ENCODE results near the gene NUDT1. TPM values are rescaled to one million over a fixed set of nuclear protein-coding genes. Genes with fewer than 3 reads are reported as not detected.
"Not testable (repeated sequence)": the region's sequence is repeated elsewhere in the genome, so short reads cannot be mapped to it uniquely, and the experiment has no call there.

NUDT1 gene
- total RNA-seq, 8 experiments from 2014 or later: 11.0 to 46.5 (median 14.7) TPM

DNA sequence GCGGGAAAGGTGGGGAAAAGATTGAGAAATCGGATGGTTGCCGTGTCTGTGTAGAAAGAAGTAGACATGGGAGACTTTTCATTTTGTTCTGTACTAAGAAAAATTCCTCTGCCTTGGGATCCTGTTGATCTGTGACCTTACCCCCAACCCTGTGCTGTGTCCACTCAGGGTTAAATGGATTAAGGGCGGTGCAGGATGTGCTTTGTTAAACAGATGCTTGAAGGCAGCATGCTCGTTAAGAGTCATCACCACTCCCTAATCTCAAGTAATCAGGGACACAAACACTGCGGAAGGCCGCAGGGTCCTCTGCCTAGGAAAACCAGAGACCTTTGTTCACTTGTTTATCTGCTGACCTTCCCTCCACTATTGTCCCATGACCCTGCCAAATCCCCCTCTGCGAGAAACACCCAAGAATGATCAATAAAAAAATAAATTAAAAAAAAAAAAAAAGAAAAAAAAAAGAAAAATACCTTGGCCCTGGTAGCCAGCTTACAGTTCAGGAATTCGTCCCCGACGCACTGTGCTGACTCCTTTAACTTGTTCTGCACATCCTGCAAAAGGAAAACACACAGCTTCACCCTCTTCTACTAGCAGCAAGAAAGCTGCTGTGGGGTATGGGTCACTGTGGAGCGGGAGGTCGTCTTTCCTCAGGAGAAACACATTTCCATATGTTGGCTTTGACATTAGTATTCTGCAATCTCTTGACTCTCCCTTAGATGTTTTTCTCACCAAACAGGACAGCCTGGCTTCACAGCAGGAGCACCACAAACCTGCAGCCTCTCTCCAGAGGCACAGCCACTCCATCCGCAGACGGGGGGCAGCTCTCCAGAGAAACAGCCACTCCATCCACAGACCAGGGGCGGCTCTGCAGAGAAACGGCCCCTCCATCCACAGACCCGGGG lies 27.3 kb downstream of the NUDT1 start:
- in situ Hi-C loops (cut with MboI; ENCODE audit: low pct_unique_long_range_greater_than_20kb in 2 of 9, low sequenced_read_pairs in 9 of 9, unreplicated experiment in 9 of 9); H3K27ac ChIP-seq; H3K4me1 ChIP-seq (replicated peaks in 1 of 2); H3K4me3 ChIP-seq: not testable (repeated sequence)
- peak in 2 of 8 experiments; percentile 29 to 70 for ATAC-seq (replicated peaks in 6 of 8)
- WGBS, 10 experiments: 13 to 69% (median 31%) methylated on average over 2 to 5 of the region's 18 CpGs; no CpG with 5 or more reads in 4 of the 10 experiments

DNA sequence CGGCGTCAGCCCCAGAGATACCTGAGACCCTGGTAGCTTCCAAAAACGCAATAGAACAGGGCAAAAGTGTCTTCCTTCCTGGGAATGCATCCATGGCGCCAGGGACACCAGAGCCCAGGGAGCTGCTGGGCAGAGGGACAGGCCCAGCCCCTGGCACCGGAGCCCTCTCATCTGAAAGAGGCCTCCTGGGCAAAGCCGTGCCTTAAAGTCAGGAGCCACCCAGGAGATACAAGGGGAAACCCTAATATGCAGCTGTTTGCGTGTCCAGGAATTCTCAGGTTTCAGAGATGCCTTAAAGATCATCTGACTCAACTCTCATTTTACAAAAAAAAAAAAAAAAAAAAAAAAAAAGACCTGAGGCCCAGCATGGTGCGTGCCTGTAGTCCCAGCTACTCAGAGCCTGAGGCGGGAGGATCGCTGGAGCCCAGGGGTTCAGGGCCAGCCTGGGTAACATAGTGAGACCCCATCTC lies 28.0 kb downstream of the NUDT1 start:
- Histone ChIP-seq H3K4me1 (replicated peaks in 1 of 2) (no peaks in the 10 kb centered on the region), H3K4me3 (no peak overlapping the region), H3K27ac (no peak overlapping the region)
- WGBS, 10 experiments: 40 to 100% (median 86%) methylated on average over 1 to 7 of the region's 10 CpGs; no CpG with 5 or more reads in 5 of the 10 experiments
- in situ Hi-C loops (cut with MboI; ENCODE audit: low pct_unique_long_range_greater_than_20kb in 2 of 9, low sequenced_read_pairs in 9 of 9, unreplicated experiment in 9 of 9): no loop called here
- peak in 2 of 8 experiments; percentile 16 to 18 for ATAC-seq (replicated peaks in 6 of 8)

DNA sequence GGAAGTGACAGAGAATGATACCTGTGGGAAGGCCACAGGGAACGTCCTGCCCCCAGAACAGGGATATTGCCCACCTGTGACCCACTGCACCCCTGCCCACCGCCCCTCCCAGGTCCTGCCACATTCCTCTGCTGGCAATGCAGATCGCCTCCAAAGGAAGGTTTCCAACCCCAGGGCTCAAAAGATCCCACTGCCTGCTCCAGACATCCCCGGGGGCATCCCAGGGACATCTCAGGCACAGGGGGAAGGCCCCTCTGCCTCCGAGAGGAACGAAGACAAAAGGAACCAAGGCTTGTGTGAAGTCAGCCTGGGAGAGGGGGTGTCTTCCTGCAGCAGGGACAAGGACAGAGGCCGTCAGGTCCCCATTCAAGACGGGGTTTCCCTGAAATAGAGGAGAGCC lies 28.5 kb downstream of the NUDT1 start:
- ATAC-seq (replicated peaks in 6 of 8): no peak
- in situ Hi-C loops (cut with MboI; ENCODE audit: low pct_unique_long_range_greater_than_20kb in 2 of 9, low sequenced_read_pairs in 9 of 9, unreplicated experiment in 9 of 9): no loop called here
- 82 to 100% (median 94%) methylated on average over 2 to 4 of the region's 8 CpGs; no CpG with 5 or more reads in 5 of the 10 experiments for WGBS, 10 experiments
- Histone ChIP-seq H3K4me3 (no peak overlapping the region), H3K4me1 (replicated peaks in 1 of 2) (no peaks in the 10 kb centered on the region), H3K27ac (no peak overlapping the region)

DNA sequence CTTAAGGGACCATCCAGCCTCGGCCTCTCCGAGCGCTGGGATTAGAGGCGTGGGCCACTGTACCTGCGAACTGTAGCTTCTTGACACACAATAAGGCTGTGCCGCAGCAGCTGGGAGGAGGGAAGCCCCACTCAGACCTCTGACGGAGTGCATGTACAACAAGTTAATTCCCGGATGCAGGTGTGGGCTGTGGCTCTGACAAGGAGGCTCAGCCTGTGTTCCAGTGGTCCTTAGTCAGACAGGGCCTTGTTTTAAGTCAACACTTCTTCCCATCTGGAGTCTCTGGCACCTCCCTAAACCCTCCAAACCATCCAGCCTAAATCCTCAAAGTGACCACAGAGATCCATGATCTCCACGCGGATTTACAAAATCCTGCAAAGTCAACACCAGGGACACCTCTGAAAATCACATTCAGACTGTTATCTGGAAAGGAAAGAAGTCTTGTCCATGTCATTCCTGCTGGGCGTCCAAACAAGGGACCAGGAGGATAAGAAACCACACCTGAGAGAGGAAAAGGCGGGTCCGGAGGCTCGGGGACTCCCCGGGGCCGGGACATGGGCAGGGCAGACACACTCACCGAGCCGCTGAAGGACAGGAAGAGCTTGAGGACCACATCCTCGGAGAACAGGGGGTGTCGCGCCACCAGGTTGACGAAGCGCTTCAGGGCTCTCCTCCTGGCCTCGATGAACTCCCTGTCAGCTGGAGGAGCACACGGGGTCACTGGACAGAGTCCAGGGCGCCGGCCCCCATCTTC lies 29.4 kb downstream of the NUDT1 start:
- no peak for ATAC-seq (replicated peaks in 6 of 8)
- H3K4me3 ChIP-seq: no peak overlapping the region
- in situ Hi-C loops (cut with MboI; ENCODE audit: low pct_unique_long_range_greater_than_20kb in 2 of 9, low sequenced_read_pairs in 9 of 9, unreplicated experiment in 9 of 9): no loop called here
- 43 to 100% (median 83%) methylated on average over 1 to 12 of the region's 27 CpGs; no CpG with 5 or more reads in 2 of the 10 experiments for WGBS, 10 experiments
- no peak overlapping the region for H3K27ac ChIP-seq
- H3K4me1 ChIP-seq (replicated peaks in 1 of 2): no peaks in the 10 kb centered on the region

DNA sequence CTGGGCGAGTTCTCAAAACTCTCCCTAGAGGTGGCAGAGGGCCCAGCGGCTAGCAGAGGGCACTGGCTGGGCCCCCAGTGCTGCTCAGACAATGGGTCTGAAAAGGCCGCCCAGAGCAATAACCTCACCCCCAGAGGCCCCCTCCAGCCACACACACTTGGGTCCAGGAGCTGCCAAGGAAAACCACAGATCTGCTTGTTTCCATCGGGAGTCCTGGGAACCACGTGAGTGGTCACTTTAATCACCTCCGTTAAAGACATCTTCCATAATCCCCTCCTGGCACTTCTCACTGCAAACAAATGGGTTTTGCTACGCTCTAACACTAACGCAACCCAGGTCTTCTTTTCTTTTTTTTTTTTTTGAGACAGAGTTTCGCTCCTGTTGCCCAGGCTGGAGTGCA lies 30.0 kb downstream of the NUDT1 start:
- no peak for ATAC-seq (replicated peaks in 6 of 8)
- Histone ChIP-seq H3K4me1 (replicated peaks in 1 of 2) (no peaks in the 10 kb centered on the region), H3K4me3 (no peak overlapping the region), H3K27ac (no peak overlapping the region)
- in situ Hi-C loops (cut with MboI; ENCODE audit: low pct_unique_long_range_greater_than_20kb in 2 of 9, low sequenced_read_pairs in 9 of 9, unreplicated experiment in 9 of 9): no loop called here
- 90 to 100% (median 100%) methylated on average over 1 to 3 of the region's 9 CpGs; no CpG with 5 or more reads in 5 of the 10 experiments for WGBS, 10 experiments

DNA sequence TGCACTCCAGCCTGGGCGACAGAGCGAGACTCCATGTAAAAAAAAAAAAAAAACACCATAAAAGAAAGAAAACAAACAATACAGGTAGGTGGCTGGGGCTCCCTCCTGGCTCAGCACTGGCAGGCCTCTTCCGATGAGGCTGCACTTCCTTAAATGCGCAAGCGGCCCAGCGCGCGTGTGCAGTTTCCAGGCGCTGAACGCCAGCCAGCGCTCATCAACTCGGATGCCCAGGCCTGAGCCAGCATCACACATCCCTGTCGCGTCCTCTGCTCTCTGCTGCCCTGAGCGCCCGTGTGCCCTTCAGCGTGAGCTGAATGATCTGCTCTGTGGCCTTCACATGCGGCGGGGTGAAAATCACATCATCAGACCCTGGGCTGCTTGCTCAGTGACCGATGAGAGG lies 31.8 kb downstream of the NUDT1 start:
- H3K27ac ChIP-seq: no peak overlapping the region
- no peaks in the 10 kb centered on the region for H3K4me1 ChIP-seq (replicated peaks in 1 of 2)
- no peak overlapping the region for H3K4me3 ChIP-seq
- in situ Hi-C loops (cut with MboI; ENCODE audit: low pct_unique_long_range_greater_than_20kb in 2 of 9, low sequenced_read_pairs in 9 of 9, unreplicated experiment in 9 of 9): no loop called here
- no peak for ATAC-seq (replicated peaks in 6 of 8)
- 93 to 100% (median 96%) methylated on average over 1 to 14 of the region's 20 CpGs; no CpG with 5 or more reads in 5 of the 10 experiments for WGBS, 10 experiments

DNA sequence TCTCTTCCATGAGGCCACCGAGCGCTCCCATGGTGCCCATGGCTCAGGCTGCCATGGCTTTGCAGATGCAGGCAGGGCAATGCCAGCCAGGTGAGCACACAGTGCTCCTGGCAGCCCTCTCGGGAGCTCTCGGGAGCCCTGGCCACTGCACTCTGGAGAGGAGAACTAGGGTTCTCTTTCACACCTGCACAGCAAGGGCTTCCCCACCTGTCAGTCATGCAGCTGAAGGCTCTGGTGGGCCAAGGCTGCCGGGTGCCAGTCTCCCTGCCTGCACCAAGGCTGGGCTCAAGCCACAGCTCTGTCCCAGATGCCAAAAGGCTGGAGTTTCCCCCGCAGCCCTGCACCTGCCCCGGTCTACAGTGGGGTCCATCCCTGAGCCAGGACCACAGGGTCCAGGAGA lies 32.6 kb downstream of the NUDT1 start:
- Histone ChIP-seq H3K4me3 (no peak overlapping the region), H3K27ac (no peak overlapping the region), H3K4me1 (replicated peaks in 1 of 2) (peaks cover under 1 to 4% of the 10 kb centered on the region in 2 donors)
- ATAC-seq (replicated peaks in 6 of 8): no peak
- in situ Hi-C loops (cut with MboI; ENCODE audit: low pct_unique_long_range_greater_than_20kb in 2 of 9, low sequenced_read_pairs in 9 of 9, unreplicated experiment in 9 of 9): no loop called here
- 50 to 100% methylated on average over 1 to 2 of the region's 7 CpGs; no CpG with 5 or more reads in 8 of the 10 experiments for WGBS, 10 experiments

DNA sequence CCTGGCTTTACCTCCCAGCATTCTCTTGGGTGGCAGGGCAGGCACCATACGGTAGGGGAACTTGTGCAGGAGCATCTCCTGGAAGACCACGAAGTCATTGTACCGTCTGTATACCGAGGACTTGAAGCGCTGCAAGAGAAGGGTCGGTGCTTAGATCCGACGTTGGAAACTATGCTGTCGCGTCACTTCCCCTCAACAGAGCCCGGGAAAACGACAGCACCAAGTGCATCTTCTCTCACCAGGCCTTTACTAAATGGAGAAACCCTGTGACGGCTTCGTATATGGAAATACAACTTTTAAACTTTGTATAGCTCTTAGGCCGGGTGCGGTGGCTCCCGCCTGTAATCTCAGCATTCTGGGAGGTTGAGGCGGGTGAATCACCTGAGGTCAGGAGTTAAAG lies 33.1 kb downstream of the NUDT1 start:
- 73 to 94% (median 81%) methylated on average over 3 to 13 of the region's 18 CpGs; no CpG with 5 or more reads in 5 of the 10 experiments for WGBS, 10 experiments
- Histone ChIP-seq H3K27ac (no peak overlapping the region), H3K4me3 (no peak overlapping the region), H3K4me1 (replicated peaks in 1 of 2) (peaks cover 2 to 7% of the 10 kb centered on the region in 2 donors)
- no peak for ATAC-seq (replicated peaks in 6 of 8)
- in situ Hi-C loops (cut with MboI; ENCODE audit: low pct_unique_long_range_greater_than_20kb in 2 of 9, low sequenced_read_pairs in 9 of 9, unreplicated experiment in 9 of 9): no loop called here

DNA sequence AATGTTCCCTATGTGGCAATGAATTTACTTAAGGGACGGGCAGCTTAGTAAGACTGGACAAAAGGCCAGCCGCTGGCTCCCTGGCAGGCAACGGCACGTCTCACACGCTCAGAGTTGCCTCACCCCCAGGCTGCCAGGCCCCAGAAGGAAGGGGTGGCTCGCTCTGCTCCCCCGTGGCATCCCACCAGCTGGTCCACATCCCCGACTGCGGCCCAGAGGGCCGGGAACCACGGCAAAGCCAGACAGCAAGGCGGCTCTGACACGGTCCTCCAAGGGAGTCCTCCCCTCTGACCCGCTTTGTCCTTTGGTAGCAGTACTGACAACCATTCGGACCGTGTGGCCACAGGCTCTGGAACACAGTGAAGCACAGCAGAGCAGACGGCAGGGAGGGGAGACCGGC lies 34.1 kb downstream of the NUDT1 start:
- no peak overlapping the region for H3K27ac ChIP-seq
- ATAC-seq (replicated peaks in 6 of 8): no peak
- H3K4me3 ChIP-seq: no peak overlapping the region
- WGBS, 10 experiments: 80 to 100% (median 98%) methylated on average over 1 to 8 of the region's 18 CpGs; no CpG with 5 or more reads in 6 of the 10 experiments
- H3K4me1 ChIP-seq (replicated peaks in 1 of 2): peaks cover 2 to 8% of the 10 kb centered on the region in 2 donors
- in situ Hi-C loops (cut with MboI; ENCODE audit: low pct_unique_long_range_greater_than_20kb in 2 of 9, low sequenced_read_pairs in 9 of 9, unreplicated experiment in 9 of 9): no loop called here

DNA sequence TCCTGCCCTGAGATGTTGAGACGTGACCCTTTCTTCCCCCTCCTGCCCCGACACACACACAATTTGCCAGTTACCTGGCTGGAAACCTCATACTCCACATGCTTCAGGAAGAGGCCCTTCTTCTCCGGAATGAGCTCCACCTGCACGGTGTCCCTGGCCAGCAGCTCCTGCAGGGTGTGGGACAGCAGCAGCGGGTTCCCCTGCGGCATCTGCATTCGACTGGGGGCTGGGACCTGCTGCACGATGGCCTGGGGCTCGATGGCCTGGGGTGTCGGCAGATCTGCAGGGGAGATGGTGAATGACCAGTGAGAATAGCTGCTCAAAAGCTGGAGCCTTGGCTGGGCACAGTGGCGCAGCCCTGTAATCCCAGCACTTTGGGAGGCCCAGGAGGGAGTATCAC lies 36.0 kb downstream of the NUDT1 start:
- Histone ChIP-seq H3K4me3 (no peak overlapping the region), H3K27ac (no peak overlapping the region), H3K4me1 (replicated peaks in 1 of 2) (peaks cover 10 to 21% of the 10 kb centered on the region in 2 donors)
- in situ Hi-C loops (cut with MboI; ENCODE audit: low pct_unique_long_range_greater_than_20kb in 2 of 9, low sequenced_read_pairs in 9 of 9, unreplicated experiment in 9 of 9): no loop called here
- ATAC-seq (replicated peaks in 6 of 8): no peak
- WGBS, 10 experiments: 80 to 100% methylated on average over 3 to 6 of the region's 11 CpGs; no CpG with 5 or more reads in 8 of the 10 experiments

DNA sequence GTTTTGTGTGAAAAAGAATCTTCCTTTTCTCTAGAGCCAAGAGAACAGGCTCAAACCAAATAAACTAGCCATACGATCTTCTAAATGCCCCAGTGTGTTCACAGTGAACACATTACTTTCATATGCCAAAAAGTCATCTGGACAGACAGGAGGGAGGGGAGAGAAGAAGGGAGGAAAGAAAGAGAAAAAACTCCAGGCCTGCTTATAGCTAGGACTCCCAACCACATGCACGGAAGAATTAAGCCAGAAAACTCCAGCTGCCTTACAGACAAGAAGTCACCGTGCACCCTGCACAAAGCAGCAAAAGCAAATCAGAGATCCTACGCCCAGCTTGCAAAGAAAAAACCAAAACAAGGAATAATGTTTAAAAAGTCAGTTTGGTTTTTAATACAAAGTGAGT lies 37.9 kb downstream of the NUDT1 start:
- H3K27ac ChIP-seq: no peak overlapping the region
- WGBS, 10 experiments: 60 to 100% (median 77%) methylated on average over 1 to 4 of the region's 4 CpGs
- ATAC-seq (replicated peaks in 6 of 8): peak in 2 of 8 experiments; percentile 36 to 64
- no peak overlapping the region for H3K4me3 ChIP-seq
- in situ Hi-C loops (cut with MboI; ENCODE audit: low pct_unique_long_range_greater_than_20kb in 2 of 9, low sequenced_read_pairs in 9 of 9, unreplicated experiment in 9 of 9): no loop called here
- H3K4me1 ChIP-seq (replicated peaks in 1 of 2): peaks cover 10 to 21% of the 10 kb centered on the region in 2 donors

DNA sequence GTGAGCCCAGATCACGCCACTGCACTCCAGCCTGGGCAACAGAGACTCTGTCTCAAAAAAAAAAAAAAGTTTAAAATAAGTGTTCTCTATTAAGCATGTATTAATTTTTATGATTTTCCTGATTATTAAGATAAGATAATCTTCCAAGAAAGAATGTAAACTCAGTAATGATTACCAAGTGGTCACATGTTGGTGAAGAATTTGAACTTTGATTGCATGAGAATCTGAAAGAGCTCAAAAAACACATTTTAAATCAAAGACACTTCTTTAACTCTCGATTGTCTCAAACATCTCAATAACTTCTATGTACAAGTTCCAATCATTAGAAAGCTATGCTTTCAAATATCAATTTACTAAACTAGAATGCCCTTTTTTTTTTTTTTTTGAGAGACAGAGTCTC lies 38.4 kb downstream of the NUDT1 start:
- no peak overlapping the region for H3K4me3 ChIP-seq
- in situ Hi-C loops (cut with MboI; ENCODE audit: low pct_unique_long_range_greater_than_20kb in 2 of 9, low sequenced_read_pairs in 9 of 9, unreplicated experiment in 9 of 9): no loop called here
- H3K4me1 ChIP-seq (replicated peaks in 1 of 2): peaks cover 10 to 21% of the 10 kb centered on the region in 2 donors
- H3K27ac ChIP-seq: no peak overlapping the region
- WGBS, 10 experiments: 67 to 100% (median 100%) methylated on average over 1 to 2 of the region's 2 CpGs; no CpG with 5 or more reads in 1 of the 10 experiments
- no peak for ATAC-seq (replicated peaks in 6 of 8)

DNA sequence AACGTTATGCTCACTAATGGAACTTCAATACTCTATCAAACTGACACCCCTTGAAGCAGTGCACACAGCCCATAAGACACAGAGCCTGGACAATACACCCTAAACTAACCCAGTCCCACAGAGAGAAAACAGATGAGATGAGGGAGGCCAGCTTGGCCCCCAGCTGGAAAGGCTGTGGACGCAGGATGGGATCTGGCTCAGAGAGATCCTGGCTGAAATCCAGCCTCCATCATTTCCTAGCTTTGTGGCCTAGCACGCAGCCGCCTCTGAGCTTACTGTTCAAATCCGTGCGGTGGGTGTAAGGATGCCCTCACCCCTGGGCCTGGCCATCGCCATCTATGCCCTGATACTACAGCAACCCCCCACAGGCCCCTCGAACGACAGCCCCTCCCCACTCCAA lies 39.5 kb downstream of the NUDT1 start:
- in situ Hi-C loops (cut with MboI; ENCODE audit: low pct_unique_long_range_greater_than_20kb in 2 of 9, low sequenced_read_pairs in 9 of 9, unreplicated experiment in 9 of 9): no loop called here
- WGBS, 10 experiments: 0 to 50% (median 34%) methylated on average over 1 of the region's 9 CpGs; no CpG with 5 or more reads in 4 of the 10 experiments
- H3K4me3 ChIP-seq: no peak overlapping the region
- H3K27ac ChIP-seq: no peak overlapping the region
- ATAC-seq (replicated peaks in 6 of 8): peak in 5 of 8 experiments; percentile 18 to 49 (median 25)
- H3K4me1 ChIP-seq (replicated peaks in 1 of 2): peaks cover 10 to 21% of the 10 kb centered on the region in 2 donors

All from motor neuron (in vitro differentiated cells).